HuH-7 (cell line): Measurements from ENCODE around the gene FCN3.
"Not testable (repeated sequence)": the region's sequence is repeated elsewhere in the genome, so short reads cannot be mapped to it uniquely, and the experiment has no call there.

Source experiments
- DNase-seq: peaks from one replicate; pipeline ENCODE4 v3.0.0; 2011; ENCODE audit warnings: low spot score

Gene FCN3

GRCh38 chr1:27399251-27400025, 24.8 kb upstream of the FCN3 start:
- DNase-seq = no peak

GRCh38 chr1:27398405-27399149, 24.0 kb upstream of the FCN3 start:
- DNase-seq = no peak

DNA sequence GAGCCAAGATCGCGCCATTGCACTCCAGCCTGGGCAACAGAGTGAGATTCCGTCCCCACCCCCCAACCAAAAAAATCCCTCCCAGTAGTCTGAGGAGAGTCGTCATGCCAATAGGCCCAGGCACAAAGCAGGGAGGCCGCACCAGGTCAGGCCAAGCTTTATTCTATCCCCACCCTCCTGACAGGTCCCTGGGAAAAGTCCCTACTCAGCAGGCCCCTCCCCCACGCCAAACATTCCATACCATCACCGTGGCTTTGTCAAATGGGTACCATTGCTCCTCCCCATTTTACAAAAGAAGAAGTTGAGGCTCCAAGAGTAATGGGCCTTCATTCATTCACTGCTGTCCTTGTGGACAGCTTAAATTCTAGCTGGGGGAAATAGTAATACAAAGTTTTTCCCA, 23.1 kb upstream of the FCN3 start:
- DNase-seq = no peak

GRCh38 chr1:27397110-27397509, 22.5 kb upstream of the FCN3 start:
- no peak for DNase-seq

DNA sequence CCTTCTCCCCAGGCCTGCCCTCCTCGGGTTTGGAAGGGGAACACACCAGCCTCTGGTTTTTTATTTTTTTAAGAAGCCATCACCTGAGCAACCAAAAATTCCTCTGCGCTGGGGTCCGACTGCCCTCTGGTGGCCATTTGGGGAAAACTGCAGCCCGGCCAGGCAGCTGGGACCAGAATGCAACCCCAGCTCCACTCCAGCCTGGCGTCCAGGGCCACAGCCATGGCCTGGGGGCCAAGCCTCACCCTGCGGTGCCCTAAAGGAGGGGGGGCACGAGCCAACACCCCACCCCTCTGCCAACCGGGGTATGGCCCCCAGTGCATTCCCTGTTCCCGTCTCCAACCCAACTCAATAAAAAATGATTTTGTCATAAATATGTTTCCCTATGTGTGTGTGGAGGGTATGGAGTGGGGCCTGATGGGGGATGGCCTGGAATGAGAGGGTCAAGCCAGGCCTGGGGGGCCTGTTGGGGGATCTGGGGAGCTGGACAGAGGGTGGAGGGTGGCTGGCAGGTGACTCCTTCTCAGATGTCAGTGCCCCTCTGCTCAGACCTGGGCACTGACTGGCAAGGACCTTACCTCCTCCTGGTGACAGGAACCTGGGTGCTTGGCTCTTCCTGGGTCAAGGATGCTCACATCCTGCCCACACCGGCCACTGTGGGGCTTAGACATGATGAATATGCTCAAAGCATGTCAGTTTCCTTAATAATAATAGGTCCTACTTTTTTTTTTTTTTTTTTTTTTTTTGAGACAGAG, 21.0 kb upstream of the FCN3 start:
- peak; percentile 87 for DNase-seq

DNA sequence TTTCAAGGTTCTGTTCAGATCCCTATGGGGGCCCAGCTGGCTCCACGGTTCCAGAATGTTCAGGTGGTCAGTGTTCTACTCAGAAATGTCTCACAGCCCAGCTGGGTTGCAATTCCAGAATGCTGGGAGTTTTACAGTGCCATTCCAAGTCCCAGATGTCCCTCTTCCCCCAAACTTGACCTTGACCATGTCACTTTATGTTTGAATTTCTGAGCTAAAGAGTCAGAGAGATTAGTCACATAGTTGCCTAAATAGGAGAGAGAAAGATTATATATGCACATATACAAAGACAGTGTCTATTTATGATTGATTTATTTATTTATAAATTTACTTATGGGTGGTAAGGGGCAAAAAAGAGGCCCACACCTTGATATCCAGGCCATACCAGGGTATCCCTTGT, 20.3 kb upstream of the FCN3 start:
- no peak for DNase-seq

GRCh38 chr1:27394282-27394658, 19.6 kb upstream of the FCN3 start:
- no peak for DNase-seq

DNA sequence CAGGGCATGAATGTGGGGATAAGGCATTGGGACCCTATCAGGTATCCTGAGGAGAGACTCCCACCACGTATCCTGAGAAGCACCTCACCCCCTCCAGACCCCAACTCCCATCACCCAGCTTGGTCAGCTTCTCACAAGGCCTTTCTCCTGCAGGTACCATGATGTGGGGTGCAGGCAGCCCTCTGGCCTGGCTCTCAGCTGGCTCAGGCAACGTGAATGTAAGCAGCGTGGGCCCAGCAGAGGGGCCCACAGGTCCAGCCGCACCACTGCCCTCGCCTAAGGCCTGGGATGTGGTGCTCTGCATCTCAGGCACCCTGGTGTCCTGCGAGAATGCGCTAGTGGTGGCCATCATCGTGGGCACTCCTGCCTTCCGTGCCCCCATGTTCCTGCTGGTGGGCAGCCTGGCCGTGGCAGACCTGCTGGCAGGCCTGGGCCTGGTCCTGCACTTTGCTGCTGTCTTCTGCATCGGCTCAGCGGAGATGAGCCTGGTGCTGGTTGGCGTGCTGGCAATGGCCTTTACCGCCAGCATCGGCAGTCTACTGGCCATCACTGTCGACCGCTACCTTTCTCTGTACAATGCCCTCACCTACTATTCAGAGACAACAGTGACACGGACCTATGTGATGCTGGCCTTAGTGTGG, 19.1 kb upstream of the FCN3 start:
- no peak for DNase-seq

DNA sequence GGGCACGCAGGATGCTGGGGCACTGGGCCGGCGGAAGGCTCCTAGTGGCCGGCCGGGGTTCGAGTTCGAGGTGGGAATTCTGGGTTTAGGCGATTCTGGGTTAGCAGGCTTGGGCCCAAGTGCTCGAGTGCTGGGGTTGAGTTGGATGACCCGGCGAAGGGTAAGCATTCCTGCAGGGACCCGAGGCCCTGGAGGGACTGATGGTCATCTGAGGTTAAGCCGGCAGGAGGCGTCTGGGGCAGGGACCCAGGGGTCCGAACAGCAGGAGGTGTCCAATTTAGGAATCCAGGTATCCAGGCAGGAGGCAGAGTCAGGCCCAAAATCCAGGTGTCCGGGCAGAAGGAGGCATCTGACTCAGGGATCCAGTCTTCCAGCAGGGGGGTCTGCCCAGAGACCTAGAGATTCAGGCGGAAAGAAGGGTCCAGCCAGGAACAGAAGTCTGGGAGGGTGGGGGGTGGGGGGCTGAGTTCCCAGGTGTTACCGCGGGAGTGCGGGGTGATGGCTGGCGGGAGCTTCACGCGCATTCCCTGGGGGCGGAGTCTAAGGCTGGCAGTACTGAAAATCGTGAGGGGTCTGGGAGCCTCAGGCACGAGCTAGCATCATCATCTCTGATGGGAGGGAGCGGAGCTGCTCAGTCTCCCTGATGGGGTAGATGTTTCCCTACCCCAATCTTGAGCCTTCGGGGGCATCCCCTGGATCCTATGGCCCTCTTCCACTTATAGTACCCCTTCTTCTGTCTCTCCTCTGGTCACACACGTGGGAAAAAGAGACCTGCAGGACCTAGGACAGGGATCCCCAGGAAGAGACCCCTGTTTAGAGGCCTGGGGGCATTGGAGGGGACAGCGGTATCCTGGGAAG, 18.4 kb upstream of the FCN3 start:
- DNase-seq = peak; percentile 74

GRCh38 chr1:27392096-27392777, 17.6 kb upstream of the FCN3 start, which contains the start of gene GPR3:
Gene GPR3 (plus strand): TSS chr1:27392622. CDS start chr1:27393799, 1,177 bp downstream.
- DNase-seq = peak; percentile 95

DNA sequence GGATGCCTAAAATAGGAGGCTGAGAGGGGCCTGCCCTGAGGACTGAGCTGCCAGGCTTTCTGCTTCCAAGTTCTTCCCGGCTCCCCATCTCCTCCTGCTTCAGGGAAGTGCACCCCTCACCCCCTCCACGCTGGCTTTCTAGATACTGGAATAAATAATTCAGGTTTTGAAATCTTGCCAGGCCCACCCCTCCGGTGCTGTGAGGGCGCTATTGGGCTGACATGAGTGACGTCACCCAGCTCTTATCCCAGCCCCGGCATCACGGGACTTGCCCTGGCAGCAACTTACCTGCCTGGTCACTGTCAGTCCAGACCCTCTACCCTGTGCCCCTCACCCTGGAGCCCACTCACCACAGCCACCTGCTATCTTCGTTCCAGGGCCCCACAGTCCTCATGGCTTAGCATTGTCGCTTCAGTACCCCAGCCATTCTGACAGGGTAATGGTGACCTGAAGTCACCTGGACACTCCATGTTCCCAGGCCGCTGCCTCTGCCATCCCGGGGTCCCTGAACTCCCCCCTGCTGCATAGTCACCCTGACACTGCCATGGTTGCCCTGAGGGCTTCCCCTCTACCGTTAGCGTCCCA, 17.0 kb upstream of the FCN3 start:
- no peak for DNase-seq

GRCh38 chr1:27388337-27389005, 13.8 kb upstream of the FCN3 start:
- peak; percentile 84 for DNase-seq

- not testable (repeated sequence) for DNase-seq
Observed at GRCh38 chr1:27384797-27385196, 10.2 kb upstream of the FCN3 start.

DNA sequence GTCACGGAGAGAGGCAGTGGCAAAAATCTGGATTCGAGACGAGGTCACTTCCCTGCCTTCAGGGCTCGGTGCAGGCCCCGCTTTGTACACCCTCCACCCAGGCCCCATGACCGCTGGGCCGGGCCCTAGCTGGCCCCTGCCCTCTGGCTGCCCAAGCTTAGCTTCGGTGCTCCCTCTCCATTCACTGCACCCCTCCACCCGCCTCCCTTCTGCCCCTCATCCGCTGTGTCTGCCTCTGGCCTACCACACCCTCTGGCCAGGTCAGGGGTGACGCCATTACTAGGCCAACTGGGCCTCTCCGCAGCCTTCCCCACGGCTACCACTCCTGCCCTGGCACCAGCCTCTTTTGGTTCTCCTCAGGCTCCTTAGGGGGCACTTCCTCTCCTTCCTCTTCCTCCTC, 9.0 kb upstream of the FCN3 start:
- no peak for DNase-seq

DNA sequence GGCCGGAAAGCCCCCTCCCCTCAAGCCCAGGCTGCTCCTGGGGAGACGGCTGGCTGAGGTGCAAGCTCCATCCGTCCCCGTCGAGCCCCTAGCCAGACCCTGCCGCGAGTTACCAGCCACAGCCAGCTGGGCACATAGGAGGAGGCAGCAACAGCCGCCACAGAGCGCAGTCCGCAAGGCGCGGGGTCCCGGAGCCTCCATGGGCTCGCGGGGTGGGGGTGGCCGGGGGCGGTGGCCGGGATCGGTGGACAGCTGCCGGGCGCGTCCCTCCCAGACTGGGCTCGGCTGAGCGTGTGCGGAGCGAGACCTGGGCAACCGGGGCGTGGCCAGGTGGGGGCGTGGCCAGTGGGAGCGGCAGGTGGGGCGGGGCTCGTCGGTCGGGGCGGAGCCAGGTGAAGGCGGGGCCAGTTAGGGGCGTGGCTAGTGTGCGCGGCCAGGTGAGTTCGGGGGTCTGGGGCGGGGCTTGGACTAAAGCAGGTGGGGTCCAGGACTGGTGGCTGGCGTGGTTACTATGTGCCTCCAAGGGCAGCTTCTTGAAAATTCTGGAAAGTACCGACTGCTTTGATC, 8.5 kb upstream of the FCN3 start, which contains the start of gene CD164L2:
CD164L2 (minus strand) TSS at position 295 of the 567 bp plus-strand sequence; CDS start at position 201, 94 bp downstream.
- no peak for DNase-seq

- no peak for DNase-seq
Observed at GRCh38 chr1:27381969-27382762, 7.5 kb upstream of the FCN3 start.

- DNase-seq = no peak
Observed at GRCh38 chr1:27380766-27381733, 6.4 kb upstream of the FCN3 start.
